CD4-positive, alpha-beta T cell treated with Interferon gamma for 1 hour (primary cell): ENCODE data around the gene ZBTB49.

Experiments used
- DNase-seq: peaks from one replicate; pipeline ENCODE4 v3.0.0-alpha.2; 2020

The ZBTB49 gene

DNA sequence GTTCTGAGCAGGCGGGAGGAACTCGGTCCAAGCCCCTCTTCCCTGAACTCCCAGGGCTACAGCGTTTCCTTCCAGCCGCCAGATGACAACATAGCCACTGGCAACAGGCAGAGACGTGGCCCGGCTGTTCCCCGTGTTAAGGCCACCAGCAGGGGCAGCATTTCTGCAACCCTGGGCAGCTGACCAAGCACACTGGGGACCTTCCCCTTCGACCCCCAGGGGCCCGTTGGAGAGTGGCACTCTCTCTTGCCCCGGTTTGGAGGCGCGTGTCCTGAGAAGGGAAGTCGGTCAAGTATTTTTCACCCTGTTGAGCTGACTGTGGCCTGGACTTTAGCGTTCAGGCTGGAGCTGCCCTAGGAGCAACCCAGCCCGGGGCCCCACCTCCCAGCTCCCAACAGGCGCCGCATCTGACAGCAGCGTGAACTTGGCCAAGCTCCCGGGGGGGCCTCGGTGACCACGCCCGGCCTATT is 37.6 kb downstream of the ZBTB49 start:
- DNase-seq = no peak

DNA sequence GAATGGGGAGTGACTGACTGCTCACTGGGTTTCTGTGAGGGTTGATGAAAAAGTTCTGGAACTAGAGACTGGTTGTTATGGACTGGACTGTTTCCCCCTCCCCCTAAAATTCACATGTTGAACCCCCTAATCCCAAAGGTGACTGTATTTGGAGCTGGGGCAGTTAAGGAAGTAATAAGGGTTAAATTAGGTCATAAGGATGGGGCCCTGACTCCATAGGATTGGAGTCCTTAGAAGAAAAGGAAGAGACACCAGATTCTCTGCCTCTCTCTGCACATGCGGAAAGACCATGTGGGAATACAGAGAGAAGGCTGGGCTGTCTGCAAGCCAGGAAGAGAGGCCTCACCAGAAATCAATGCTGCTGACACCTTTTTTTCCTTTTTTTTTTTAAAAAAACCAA is 38.2 kb downstream of the ZBTB49 start:
- no peak for DNase-seq

DNA sequence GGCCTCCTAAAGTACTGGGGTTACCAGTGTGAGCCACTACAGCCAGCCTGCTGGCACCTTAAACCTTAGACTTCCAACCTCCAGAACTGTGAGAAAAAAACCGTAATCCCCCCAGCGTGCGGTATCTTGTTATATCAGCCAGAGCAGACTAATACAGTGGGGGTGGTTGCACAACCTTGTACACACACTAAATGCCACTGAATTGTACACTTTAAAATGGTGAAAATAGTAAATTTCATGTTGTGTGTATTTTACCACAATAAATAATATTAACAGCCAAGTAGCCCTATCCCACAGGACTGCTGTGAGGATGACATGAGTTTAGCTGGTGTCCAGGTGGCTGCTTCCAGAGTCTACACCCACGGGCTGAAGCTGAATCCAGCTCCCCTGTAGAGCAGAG is 38.8 kb downstream of the ZBTB49 start:
- DNase-seq = no peak

DNA sequence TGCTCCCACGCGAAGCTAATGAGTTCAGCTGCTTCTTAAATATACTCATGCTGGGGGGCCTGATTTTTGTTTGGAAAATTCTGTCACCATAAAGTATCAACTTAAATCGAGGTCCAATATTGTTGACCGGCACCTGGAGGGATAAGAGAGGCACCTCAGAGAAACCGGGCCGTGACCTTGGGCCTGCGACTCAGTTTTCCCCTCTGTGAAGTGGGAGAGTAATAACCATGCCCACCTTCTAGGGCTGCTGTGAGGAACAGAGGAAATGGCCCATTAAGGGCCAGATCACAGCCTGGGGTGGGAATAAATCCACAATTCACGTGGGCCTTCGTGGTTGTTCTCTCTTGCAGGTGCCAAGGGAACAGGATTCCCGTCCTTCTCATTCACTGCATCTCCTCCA is 39.4 kb downstream of the ZBTB49 start:
- no peak for DNase-seq

DNA sequence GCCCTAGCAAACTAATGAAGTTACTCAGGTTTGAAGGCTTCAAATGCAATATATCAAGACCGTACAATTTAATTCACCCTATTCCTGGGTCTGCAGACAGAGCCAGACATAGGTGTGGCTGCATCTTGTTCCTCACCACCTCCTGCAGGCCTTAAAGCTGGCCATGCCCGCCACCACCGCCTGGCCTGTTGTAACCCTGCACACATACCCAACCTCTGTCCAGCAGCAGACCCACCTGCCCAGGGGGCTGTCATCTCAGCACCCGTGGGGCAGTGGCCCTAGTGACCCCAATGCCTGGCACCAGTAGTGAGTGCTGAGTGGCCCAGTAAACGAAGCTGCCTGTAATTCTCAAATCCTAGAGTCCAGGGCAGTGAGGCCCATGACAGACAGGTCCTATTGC is 40.7 kb downstream of the ZBTB49 start:
- DNase-seq = no peak

DNA sequence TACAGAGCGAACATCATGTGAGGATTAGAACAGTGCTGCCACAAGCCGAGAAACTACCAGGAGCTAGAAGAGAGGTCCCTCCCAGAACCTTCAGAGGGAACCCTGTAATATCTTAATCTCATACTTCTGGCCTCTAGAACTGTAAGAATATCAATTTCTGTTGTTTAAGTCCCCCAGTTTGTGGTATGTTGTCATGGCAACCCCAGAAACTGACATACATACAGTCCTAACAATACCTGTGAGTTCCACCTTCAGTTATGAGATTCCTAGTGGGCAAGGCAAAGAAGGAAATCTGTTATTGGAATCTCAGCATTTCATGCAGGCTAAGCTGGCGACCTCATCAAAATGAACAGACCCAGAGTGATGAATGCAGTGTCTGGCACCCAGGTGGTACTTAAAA is 42.5 kb downstream of the ZBTB49 start:
- DNase-seq = no peak

DNA sequence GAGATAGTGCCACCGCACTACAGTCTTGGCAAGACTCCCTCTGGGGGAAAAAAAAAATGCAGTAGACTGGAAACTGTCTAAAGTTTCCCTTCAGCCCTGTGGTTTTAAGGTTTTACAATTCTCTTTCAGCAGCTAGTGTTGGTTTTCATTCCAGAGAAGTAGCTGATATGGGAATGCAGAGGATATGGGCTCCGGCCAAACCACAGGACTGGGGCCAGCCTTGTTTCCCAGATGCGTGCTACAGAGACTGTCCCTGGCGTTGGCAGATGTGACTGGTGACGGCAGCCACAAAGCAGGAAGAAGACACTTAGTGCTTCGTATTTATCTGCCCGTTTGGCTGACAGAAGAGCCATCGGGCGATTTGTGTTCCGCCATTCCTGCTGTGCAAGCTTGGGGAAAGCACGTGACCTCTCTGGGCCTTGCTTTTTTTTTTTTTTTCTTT is 43.2 kb downstream of the ZBTB49 start:
- DNase-seq = no peak

DNA sequence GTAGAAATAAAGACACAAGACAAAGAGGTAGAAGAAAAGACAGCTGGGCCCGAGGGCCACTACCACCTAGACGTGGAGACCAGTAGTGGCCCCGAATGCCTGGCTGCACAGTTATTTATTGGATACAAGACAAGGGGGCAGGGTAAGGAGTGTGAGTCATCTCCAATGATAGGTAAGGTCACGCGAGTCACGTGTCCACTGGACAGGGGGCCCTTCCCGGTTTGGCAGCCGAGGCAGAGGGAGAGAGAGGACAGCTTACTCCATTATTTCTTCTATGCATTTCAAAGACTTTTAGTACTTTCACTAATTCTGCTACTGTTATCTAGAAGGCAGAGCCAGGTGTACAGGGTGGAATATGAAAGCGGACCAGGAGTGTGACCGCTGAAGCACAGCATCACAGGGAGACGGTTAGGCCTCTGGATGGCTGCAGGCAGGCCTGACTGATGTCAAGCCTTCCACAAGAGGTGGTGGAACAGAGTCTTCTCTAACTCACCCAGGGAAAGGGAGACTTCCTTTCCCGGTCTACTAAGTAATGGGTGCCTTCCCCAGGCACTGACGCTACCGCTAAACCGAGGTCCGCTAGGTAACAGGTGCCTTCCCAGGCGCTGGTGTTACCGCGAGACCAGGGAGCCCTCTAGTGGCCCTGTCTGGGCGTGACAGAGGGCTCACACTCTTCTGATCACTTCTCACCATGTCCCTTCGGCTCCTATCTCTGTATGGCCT is 44.9 kb downstream of the ZBTB49 start:
- peak; percentile 72 for DNase-seq

DNA sequence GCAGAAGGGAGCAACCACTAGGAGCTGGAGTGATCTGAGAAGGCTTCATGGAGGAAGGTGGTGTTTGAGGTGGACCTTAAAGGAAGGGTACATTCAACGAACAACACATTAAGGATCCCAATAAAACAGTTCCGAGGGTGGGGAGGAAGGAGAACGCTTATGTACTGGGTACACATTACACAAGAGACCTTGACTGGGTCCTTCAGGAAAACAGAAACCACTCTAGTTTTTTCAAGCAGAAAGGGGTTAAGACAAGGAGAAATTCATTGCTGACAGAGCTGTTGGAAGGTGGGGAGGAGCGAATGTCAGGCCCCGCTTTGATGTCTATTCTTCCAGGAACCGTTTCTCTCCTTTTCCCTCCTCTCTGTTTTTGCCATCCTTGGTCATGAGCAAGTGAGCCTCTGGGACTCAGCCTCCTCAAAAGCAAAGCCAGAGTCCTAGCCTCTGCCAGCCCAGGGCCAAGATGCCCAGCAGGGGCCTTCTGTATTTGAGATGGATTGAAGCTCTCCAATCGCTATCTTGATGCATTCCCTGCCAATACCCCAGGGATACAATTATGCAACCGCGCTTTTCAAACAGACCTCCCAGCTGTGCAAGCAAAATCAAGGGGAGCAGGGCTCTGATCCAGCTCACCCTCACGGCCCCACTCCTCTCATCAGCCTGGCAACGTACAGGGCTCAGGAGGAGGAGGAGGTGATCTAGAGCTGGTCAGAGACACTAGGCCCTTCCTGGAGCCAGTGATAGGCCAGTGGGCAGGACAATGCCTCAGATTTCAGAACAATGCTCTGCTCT is 48.4 kb downstream of the ZBTB49 start:
- no peak for DNase-seq

DNA sequence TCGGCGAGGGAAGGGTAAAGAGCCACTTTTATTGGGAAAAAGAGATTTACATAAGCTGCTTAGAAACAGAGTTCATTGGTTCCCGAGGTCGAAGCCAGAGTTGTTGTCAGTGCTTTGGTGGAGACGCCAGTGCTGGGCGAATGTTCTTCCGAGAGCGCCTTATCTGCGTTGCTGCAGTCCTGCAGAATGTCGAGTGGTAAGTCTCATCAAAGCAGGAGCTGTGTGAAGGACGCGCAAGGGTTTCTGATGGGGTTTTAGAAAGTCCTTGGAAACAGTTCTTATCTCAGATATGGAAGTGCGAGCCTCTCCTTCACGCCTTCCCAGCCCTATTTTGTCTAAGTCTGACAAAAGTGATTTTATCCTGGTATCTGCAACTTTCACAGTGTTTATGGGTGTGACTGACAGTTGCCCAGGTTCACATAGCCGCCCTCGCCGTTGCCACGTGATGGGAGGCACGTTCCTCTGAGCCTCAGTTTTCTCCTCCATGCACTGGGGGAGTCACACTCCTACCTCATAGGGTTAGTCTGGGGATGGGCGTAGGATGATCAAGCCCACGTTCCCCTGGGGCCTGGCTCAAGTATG is 49.5 kb downstream of the ZBTB49 start:
- DNase-seq = no peak

DNA sequence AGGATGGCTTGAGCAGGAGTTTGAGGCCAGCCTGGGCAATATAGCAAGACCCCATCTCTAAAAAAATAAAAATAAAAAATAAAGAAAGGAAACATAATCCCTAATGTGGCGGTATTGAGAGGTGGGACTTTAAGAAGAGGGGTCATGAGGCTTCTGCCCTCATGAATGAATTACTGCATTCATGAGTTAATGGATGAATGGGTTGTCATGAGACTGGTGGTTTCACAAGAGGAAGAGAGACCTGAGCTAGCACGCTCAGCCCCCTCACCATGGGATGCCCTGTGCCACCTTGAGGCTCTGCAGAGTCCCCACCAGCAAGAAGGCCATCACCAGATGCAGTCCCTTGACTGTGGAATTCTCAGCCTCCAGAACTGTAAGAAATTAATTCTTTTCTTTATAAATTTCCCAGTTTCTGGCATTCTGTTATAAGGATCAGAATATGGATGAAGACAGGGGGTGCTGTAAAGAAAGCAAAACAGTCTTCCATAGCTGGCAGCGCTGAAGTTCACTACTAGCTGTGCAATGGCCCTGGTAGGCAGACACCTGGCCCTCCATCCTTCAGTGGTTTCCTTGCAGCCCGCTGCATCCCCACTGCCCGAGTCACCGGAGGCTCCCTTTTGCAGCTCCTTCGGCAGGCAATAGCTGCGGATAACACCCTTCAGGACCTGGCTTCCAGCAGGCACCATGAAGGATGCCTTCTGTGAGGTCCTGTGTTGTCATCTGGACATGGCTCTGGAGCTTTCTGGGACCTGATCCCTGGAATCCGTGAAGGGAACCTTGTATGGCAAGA is 52.0 kb downstream of the ZBTB49 start:
- DNase-seq = no peak

DNA sequence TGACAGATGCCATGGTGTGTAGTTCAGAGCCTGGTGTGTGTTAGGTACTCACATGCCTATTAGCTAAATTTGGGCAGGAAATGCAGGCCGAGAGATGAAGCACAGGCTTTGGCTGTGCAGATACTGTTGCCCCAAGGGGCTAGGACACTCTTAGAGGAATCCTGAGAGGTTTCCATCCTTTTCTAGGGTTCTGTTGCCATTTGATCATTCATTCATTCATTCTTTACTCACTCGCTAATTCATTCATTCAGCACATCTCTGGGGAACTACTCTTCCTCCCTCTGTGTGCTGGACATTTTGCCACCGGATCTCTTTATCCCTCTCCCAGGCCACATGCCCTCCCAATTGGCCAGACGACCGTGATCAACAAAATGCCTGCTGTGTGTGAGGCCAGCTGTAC is 53.0 kb downstream of the ZBTB49 start:
- DNase-seq = no peak

DNA sequence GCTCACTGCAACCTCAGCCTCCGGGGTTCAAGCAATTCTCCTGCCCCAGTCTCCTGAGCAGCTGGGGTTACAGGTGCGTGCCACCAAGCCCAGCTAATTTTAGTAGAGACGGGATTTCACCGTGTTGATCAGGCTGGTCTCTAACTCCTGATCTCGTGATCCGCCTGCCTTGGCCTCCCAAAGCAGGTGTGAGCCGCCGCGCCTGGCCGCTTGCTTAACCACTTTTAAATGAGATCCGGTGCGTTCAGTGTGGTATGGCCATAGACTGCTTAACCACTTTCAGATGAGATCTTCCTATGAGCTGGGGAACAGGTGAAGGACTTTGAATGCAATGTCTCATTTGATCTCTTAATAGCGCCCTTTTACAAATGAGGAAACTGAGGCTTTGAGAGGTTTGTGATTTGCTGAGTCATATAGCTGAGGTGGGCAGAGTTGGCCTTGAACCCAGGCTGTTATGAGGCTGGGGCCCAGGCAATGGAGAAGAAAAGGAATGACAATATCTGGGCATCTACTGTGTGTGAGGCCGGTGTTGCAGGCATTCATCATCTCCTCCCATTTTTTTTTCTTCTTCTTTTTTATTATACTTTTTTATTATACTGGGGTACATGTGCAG is 55.0 kb downstream of the ZBTB49 start:
- peak; percentile 14 for DNase-seq

DNA sequence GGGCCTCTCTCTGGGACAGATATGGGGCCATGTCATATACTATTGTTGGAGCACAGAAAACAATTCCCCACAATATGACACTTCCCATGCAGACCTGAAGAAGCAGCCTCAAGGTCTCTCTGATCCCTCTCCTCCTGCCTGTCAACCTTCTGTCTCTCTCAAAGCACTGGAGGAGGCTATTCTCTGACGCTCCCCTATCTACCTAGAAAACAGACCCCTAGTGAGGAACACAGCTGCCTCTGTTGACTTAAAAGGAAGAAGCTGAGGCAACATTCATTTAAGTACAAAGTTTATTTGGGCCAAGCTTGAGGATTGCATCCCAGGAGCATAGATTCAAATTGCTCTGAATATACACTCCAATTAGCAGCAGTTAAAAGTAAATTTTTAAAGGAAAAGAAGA is 57.5 kb downstream of the ZBTB49 start:
- no peak for DNase-seq

DNA sequence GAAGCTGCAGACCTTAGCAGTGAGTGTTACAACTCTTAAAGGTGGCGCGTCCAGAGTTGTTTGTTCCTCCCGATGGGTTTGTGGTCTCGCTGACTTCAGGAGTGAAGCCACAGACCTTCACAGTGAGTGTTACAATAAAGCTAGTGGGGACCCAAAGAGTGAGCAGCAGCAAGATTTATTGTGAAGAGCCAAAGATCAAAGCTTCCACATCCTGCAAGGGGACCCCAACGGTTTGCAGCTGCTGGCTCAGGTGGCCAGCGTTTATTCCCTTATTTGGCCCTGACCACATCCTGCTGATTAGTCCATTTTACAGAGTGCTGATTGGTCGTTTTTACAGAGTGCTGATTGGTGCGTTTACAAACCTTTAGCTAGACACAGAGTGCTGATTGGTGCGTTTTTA is 58.5 kb downstream of the ZBTB49 start:
- DNase-seq = peak; percentile 71

DNA sequence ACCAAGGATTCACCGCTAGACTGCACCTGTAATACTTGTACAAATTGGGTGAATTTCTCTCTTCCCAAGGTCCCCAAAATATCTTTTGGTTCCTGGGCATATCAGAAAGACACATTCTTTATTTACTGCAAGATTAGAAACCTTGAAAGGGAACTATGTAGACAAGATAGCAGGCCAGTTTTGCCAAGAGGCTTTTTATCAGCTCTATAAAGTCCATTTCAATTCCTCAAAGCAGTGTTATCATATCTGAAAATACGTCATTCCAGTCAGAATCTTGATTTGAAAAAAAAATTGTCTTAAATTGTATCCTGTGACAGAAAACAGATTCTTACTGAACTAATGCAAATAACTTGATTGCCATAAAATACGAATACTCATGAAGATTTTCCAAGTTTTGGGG is 59.8 kb downstream of the ZBTB49 start:
- DNase-seq = no peak

DNA sequence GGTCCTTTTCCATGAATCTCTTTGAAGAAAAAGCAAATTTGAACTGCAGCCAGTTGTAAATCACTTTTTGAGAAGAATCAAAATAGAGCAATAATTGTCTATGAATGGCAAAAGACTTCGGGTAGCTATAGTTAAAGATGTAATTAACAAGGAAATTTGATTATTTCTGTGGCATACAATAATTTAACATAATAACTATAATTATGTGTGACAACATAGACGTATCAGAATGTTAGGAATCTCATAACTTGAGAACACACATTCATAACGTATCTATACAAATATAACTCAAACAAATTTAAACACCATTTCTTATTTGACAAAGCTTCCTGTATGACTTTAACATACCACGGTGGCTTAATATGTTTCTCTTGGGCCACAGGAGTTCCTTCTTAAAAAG is 60.9 kb downstream of the ZBTB49 start:
- no peak for DNase-seq

DNA sequence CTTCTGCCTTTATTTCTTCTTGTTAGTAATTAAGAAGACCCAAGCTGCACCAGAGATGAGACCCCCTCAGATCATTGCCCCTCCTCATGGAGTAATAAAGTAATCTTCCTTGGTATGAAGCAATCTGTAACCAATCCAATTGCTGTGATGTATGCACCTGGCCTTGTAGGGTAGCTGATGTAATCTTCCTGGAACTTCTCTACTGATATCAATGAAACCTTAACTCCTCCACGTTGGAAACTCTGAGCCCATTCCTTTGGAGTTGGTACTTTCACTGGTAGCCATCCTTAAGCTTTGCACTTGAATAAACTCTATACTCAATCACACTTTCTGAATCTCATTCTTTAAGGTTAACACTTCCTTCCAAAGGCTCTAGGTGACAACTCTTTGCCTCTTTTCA is 65.3 kb downstream of the ZBTB49 start:
- no peak for DNase-seq

DNA sequence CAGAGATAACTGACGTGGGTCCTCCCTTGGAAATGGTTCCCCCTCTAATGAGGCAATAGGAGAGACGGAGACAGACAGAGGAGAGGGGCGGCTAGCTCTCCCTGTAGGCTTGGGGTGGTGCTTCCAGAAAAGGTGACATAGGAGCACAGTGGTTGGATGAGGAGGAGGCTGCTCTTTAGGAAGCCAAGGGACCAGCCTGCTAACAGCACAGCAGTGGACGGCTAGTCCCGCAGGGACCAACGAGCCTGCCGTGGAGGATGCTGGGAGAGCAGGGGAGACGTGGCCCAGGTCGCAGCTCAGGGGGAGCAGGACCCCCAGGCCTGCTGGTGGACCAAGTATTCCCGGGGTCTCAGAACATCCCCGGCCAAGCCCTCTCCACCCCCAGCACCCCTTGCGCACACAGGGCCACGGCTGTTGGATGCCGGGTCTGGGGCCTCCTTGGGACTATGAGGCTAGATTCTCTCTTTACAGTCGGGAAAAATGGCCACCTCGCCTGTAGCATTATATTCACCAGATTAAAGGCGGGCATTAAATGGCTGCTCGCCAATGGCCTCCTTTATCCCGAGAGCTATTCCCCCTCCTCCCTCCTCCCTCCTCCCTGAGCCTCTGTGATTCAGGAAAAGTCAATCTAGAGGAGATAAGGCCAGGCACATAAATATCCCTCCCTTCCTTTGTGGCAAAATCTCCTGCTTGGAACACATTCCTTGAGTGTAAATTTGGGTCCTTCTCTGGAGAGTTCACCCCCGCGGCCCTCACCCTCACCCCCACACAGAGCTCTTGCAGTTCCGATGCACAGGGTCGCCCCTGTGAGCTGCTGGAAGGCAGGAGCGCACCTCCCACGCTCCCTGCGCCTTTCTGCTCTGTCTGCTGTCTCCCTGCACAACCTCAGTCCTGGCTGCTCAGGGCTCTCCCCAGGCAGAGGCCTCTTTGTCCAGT is 66.3 kb downstream of the ZBTB49 start:
- no peak for DNase-seq

DNA sequence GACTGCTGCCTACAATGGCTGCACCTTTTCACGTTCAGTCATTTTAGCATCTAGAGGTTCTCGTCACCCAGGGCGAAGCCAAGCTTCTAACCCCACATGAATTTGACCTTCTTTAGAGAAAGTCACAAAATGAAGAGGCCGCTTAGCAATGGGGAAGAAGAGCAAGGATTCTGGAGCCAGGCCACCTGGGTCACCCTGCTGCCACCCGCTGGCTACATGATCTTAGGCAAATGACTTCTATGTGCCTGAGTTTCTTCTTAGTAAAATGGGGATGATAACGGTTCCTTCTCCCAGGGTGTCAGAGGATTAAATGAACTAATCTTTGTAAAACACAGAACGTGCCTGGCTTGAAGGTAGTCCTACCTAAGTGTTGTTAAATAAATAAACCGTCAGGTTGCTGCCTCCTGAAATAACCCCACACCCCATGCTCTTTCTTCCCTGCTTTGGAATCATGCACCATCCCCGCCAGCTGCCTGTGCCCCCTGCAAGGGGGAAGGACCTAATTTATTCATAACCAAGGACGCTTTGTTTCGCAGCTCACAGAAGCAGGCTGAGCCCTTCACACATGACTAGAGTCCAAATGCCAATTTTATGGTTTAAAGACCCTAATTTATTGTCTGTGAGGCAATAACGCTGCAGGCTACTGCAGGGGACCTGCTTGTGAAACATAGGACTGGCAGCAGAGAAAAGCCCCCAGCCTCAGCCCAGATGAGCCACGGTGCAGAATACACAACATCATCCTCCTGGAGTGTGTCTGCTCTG is 68.2 kb downstream of the ZBTB49 start:
- no peak for DNase-seq

DNA sequence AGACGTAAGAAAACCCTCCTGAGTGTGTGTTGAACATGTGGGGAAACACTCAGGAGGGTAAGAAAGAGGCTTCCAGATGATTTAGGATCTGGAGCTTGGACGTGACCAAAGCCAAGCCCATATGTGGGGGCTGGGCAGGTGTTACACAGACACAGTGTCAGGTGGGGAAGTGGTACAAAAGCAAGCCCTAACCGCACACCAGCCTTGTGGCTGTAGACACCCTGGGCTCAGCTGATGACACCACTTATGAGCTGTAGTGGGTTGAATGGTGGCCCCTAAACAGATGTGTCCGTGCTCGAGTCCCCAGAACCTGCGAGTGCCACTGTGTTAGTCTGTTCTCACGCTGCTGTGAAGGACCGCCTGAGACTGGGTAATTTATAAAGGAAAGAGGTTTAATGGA is 71.8 kb downstream of the ZBTB49 start:
- DNase-seq = no peak
